ENCODE results near the gene RPS18.
"Not testable (repeated sequence)": the region's sequence is repeated elsewhere in the genome, so short reads cannot be mapped to it uniquely, and the experiment has no call there.

RPS18 gene

DNA sequence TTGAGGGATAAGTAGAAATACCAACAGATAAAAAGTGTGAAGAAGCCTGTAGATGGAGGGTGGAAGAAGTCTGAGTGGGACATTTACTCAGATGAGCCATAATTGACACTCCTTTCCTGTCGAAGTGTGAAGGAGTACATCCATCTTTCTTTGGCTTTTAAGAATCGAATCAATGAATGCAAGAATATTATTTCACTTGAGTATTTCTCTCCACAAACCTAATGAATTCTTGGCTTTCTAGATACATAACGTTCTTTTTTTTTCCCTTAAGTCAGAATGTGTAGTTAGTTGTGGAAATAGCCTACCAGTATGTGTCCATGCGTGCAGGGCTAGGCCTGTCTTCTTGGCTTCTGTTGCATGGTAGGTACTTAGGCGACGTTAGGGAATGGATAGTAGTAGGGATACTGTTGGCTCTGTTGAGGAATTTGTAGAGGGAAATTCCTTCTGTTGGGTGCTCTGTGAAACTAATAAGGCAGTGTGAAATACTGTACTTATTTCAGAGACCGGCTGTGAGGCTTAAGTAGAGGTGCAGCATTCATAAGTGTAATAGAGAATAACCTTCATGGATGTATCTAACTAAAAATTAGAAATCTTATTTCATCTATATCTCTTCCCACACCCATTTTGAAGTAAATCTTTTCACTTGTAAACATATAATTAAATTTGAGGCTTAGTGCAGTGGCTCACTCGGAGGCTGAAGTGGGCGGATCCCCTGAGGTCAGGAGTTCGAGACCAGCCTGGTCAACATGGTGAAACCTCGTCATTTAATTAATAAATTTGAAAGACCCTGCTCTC lies 1.5 kb downstream of the RPS18 start:
- no peak for DNase-seq

DNA sequence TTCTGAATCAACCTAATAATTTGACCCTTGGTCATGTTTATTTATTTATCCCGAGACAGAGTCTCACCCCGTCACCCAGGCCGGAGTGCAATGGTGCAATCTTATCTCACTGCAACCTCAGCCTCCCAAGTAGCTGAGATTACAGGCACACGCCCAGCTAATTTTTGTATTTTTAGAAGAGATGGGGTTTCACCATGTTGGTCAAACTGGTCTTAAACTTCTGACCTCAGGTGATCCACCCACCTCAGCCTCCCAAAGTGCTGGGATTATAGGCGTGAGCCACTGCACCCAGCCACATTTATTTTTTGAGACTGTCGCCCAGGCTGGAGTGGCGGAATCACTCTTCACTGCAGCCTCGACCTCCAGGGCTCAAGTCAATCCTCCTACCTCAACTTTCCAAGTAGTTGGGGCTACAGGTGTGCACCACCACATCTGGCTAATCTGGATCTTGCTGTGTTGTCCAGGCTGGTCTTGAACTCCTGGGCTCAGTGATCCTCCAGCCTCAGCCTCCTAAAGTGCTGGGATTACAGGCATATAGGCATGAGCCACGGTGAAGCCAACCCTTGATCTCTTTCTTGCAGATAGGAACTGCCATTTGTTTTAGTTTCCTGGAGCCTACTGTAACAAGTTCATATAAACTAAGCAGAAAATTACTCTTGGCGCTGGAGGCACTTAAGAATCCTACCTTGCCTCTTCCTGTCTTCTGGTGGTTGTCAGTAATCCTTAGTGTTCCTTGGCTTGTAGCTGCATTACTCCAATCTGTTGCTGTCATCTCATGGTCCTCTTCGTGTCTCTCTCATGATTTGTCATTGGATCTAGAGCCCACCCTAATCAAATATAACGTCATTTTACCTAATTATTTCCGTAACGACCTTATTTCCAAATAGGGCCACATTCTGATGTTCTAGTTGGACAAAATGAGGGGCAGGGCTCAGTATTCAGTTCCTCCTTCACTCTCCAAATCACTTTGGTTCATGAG lies 2.3 kb downstream of the RPS18 start:
- no peak for DNase-seq

DNA sequence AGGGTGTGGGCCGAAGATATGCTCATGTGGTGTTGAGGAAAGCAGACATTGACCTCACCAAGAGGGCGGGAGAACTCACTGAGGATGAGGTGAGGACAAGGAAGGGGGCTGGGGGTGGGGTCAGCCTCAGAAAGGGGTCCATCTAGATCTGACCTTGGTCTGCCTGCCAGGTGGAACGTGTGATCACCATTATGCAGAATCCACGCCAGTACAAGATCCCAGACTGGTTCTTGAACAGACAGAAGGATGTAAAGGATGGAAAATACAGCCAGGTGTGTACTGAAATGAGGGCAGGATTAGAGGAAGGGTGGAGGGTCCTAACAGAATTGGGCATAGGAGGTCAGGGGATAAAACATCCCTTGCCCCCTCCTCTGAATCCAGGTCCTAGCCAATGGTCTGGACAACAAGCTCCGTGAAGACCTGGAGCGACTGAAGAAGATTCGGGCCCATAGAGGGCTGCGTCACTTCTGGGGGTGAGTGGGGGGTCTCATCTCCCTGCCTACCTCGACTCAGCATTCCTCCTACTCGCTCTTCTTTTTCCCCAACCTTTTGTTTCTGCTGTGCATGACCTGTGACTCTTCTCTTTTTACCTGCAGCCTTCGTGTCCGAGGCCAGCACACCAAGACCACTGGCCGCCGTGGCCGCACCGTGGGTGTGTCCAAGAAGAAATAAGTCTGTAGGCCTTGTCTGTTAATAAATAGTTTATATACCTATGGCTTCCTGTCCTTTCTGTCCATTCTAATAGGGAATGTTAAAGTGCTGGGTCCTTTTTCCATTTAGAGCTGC lies 4.1 kb downstream of the RPS18 start:
- not testable (repeated sequence) for DNase-seq

DNA sequence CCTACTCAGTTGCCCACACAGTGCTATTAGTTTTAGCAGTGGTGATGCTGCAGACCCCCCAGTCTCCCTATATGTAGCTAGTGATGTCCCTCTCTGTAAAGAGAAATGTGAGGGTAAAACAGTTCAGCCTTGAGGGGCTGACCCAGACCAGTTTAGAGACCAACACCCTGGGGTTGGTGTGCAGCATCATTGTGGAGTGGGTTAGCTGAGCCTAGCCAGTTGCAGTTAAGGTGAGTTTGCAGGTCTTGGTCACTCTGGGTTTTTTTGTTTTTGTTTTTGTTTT lies 4.6 kb downstream of the RPS18 start:
- no peak for DNase-seq

DNA sequence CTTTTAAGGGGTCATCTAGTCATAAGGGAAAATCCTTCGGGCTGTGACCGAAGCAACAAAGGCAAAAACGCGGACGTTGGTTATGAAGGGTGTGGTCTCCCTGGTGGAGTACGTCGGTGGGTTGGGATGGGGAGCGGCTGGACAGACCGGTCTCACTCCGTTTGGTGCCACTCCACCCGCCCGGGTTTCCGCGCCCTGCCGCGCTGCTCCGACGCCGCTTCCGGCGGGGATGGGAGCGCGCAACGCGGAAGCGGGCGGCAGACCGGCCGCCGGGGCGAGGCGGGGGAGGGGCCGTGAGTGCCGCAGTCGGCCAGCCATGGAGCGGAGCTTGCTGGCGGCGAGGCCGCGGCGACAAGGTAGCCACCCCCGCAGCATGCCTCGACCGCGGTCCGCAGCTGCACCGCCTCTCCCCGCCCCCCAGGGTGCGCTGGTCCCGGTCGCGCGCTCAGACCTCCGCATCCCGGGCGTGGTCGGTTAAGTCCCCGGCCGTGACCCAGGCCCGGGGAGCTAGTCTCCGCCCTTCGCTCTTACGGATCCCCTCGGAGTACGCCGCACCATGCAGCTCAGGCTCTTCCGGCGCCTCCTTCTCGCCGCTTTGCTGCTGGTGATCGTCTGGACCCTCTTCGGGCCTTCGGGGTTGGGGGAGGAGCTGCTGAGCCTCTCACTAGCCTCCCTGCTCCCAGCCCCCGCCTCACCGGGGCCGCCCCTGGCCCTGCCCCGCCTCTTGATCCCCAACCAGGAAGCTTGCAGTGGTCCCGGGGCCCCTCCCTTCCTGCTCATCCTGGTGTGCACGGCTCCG lies 5.2 kb downstream of the RPS18 start, which contains the start of gene B3GALT4:
Gene B3GALT4 (plus strand): TSS at position 260 of the 799 bp plus-strand sequence. CDS start 297 bp downstream, at position 557.
- DNase-seq = peak; percentile 57 to 70

DNA sequence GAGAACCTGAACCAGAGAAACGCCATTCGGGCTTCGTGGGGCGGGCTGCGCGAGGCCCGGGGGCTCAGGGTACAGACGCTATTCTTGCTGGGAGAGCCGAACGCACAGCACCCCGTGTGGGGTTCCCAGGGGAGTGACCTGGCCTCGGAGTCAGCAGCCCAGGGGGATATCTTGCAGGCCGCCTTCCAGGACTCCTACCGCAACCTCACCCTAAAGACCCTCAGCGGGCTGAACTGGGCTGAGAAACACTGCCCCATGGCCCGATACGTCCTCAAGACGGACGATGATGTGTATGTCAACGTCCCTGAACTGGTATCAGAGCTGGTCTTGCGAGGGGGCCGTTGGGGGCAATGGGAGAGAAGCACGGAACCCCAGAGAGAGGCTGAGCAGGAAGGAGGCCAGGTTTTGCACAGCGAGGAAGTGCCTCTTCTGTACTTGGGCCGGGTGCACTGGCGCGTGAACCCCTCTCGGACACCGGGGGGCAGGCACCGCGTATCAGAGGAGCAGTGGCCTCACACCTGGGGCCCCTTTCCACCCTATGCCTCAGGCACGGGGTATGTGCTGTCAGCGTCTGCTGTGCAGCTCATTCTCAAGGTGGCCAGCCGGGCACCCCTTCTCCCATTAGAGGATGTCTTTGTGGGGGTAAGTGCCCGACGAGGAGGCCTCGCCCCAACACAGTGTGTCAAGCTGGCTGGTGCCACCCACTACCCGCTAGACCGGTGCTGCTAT lies 6.0 kb downstream of the RPS18 start:
- DNase-seq = peak in 1 of 2 donors; percentile 36

DNA sequence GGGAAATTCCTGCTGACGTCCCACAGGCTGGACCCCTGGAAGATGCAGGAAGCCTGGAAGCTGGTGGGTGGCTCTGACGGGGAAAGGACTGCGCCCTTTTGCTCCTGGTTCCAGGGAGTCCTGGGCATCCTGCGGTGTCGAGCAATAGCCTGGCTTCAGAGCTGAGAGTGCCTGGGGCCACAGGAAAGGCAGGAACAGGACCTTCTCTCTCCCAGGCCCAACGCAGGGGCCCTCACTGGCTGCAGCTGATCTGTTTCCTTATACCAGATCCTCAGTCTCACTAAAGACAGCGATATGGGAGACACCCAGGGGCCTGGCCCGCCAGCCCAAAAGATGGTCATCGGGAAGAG lies 6.5 kb downstream of the RPS18 start:
- no peak for DNase-seq

DNA sequence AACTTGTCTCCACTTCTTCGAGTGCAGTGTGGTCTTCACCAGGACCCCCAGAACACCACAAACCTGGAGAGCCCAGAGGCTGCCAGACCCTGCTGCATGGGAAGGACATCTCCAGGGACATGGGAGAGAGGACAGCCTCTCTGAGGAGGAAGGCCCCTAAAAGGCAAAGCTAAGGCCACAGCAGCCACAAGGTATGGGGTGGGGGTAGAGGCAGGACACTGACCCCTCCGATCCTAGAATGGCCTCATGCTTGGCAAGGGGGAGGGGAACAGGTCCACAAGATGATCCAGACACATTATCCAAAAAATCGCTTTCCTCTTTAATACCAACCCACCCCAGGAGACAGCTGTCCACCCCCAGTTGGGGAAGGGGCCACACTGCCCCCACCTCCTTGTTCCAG lies 6.9 kb downstream of the RPS18 start:
- DNase-seq = no peak

DNA sequence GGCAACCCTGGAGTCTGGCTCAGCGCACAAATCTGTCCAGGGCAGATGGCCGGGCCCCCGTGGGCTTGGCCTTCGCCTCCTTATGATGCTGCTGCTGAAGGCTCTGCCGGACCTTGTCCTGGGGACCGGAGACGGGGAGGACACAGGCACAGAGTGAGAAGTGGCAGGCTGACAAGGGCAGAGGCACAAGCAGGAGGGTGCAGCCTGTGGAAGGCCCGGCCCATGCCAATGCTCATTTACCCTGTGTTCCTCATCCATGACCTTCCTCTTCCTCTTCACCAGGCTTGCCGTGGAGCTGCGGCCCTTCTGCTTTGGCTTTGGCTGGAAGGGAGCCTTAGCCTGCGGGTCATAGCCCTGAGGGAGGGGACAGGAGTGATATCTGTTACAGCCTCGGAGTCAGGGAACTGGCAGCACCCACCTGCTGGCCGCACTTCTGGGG lies 7.4 kb downstream of the RPS18 start:
- DNase-seq = no peak

DNA sequence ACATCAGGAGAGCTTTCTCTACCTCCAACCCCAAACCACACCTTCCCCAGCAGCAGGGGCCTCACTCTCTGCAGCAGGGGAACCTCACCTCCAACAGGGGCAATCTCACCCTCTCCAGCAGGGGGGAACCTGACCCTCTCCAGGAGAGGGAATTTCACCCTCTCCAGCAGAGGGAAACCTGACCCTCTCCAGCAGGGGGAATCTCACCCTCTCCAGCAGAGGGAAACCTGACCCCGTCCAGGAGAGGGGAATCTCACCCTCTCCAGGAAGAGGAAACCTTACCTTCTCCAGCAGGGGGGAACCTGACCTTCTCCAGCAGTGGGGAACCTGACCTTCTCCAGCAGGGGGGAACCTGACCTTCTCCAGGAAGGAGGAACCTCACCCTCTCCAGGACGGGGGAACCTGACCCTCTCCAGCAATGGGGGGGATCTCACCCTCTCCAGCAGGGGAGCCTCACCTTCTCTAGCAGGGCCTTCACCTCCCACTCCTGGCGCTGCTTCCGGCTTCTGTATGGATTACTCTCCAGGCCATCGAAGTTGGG lies 8.2 kb downstream of the RPS18 start:
- DNase-seq = no peak

DNA sequence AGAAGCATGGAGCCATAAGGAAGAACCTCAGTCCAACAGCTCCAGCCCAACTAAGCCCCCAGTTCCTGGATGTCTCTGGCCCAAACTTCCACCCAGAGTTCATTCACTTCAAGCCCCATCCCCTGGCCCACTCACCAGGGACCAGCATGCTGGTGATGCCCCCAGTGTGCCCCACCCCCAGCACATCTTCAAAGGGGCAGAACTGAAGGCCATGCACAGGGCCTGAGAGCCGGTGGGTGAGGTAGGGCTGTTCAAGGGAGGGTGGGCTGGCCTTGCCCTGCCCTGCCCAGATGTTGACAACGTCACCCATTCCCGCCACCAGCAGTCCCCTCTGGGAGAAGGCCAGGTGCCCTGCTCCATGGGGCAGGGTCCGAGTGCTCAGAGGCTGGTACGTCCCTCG lies 8.7 kb downstream of the RPS18 start:
- no peak for DNase-seq

DNA sequence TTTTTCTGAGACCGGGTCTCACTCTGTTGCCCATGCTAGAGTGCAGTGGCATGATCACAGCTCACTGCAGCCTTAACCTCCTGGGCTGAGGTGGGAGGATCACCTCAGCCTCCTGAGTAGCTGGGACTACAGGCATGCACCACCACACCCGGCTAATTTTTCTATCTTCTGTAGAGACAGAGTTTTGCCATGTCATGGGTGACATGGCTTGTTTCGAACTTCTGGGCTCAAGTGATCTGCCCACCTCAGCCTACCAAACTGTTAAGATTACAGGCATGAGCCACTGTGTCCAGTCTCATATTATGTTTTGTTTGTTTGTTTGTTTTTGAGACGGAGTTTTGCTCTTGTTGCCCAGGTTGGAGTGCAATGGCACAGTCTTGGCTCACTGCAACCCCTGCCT lies 13.3 kb downstream of the RPS18 start:
- not testable (repeated sequence) for DNase-seq

DNA sequence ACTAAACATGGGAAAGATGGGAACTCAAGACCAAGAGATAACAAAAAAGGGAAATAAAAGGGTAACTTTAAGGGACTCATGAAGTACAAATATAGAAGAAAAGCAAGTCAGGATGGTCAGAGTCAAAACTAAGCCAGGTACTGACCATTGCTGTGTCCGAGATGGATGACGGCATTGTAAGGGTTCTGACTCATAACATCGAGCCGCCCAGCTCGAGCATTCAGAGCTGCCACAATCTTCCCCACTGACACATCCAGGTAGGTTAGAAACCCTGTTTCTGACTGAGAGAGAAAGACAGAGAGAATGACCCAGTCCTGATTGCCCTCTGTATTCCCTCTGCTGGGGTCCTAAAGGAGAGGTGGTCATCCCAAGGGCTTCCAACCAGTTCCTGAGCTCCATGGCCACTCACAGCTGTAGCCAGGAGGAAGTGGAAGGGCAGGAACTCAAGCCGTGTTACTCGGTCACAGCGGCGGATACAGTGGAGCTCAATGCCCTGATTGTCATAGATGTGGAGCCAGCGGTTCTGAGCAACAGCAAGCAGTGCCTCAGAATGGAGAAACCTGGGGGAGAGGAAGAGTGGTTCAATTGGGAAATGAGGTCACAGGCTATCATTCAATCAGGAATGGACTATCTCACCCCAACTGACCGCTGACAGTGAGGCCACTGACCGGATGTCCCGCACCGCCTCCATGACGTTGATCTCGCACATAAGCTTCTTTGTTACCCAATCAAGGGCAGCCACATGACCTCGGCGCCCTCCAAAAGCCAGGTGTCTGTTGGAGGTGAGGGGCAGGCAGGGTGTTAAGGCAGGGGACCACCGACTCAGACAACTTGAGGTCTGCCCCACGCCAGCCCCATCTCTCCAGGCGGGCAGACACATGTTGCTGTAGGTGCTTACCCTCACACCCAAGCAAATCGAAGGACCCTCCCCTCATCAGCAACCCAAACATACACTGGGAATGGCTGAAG lies 15.4 kb downstream of the RPS18 start:
- DNase-seq = no peak

DNA sequence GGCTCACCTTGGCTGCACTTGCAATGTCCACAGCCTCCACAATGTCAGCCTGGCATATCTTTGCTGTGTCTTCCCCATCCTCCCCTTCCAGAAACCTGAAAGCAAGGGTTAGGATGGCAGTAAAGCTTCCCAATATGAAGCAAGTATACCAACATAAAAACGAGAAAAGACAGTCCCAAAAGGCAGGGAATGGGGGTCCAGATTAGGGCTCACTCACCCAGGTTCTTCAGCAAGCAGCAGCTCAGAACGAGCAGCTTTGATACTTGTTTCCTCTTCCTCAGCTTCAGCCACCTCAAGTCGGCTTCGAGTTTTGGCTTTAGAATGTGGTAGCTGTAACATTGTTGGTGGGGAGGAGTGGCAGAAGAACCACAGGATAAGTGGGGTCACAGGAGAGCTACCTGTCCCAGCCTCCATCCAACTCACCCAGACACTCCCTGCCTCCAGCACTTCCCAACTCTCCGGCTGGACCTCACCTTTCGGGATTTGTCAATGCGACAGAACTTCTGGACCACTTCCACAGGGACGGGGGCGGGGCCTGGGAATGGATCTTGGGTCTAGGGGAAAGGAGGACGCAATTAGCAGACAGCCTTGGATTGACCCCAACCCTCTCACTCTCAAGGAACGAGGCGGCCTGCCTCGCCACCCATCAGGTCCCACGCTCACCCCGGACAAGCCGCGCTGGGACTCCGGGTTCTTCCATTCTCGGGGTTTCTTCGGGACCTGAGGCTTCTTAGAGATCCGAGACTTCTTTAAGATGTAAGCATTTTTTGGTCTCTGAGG lies 16.5 kb downstream of the RPS18 start:
- no peak for DNase-seq

DNA sequence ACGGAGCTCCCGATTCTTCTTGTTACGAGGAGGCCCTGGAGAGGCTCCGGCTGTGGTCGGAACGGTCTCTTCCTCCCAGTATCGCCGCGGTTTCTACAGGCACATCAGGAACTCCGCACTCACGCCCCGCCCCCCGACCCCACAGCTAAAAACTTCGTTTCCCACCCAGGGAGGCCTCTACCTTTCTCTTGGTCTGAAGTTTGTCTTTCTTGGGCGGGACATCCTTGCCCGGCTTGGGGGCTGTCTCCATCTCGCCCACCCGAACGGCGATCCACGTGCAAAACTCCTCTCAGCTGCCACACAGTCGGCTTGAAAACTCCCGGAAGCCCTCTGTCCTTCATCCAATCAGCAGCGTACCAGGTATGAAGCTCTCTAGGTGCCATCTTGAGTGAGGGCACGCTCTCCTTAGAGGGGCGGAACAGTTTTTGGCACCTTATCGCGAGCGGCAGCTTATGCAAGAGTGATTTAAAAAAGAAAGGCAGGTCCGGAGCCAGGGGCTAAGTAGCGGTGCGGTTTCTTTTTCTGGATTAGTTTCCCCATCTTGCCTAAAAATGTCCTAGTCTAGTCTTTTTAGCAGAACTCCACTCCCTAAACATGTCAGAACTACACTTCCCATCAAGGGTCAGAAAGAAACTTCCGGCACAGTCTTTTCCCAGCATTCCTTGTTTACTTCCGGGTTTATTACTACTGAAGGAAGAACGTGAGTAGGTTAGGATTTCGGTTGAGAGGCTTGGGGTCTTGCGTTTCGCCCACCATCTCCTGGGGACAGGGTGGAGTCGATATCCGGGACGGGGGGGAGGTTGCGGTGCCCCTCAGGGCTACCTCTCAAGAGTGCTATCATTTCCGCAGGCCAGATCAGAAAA lies 17.3 kb downstream of the RPS18 start, which contains the start of the genes PFDN6 and WDR46:
Gene PFDN6 (plus strand): TSS at position 681 of the 863 bp plus-strand sequence. CDS start 256 bp downstream, outside the sequence.
Gene WDR46 (minus strand): TSS at position 319 of the 863 bp plus-strand sequence. CDS start 69 bp downstream, at position 250.
- peak; percentile 77 to 79 for DNase-seq

DNA sequence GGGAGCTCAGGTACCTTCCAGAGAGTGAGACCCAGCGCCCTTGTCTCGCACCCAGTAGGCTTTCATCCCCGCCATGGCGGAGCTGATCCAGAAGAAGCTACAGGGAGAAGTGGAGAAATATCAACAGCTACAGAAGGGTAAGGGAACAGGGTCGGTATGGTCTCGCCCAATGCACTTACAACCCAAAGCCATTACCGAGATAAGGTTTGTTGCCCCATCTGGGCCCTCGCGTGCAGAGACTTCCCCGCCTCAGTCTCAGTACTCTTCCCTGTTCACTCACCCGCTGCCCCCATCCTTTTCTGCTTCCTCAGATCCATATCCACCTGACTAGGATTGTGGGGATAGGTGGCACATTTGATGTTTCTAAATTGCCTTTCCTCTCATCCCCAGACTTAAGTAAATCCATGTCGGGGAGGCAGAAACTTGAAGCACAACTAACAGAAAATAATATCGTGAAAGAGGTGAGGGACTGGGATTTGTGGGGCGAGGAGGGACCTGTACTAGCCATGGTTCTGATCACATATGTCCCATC lies 18.0 kb downstream of the RPS18 start:
- DNase-seq = no peak

DNA sequence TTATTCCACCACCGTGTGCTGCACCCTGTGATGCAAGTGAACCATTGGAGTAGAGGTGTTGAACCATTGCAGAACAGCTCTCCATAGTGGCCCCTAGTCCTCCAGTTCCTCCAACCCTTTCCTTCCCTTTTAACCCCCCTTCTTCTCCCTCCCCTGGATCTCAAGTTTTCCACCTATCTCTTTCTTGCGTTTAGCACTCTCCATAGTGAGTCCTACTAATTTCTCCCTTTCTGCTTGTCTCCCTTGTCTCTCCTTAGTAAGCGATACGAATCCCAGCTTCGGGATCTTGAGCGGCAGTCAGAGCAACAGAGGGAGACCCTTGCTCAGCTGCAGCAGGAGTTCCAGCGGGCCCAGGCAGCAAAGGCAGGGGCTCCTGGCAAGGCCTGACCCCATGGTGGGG lies 18.6 kb downstream of the RPS18 start:
- no peak for DNase-seq
